HG03103 (cell line): ENCODE measurements around the gene VPS50.
"Not testable (repeated sequence)": the region's sequence is repeated elsewhere in the genome, so short reads cannot be mapped to it uniquely, and the experiment has no call there.

ENCODE experiments used
- ATAC-seq: cut with Tn5 transposase; IDR thresholded peaks from one replicate; pipeline ENCODE4 v1.9.1; 2021; ENCODE audit warnings: low read depth; ENCODE audit not compliant: unreplicated experiment

The VPS50 gene

DNA sequence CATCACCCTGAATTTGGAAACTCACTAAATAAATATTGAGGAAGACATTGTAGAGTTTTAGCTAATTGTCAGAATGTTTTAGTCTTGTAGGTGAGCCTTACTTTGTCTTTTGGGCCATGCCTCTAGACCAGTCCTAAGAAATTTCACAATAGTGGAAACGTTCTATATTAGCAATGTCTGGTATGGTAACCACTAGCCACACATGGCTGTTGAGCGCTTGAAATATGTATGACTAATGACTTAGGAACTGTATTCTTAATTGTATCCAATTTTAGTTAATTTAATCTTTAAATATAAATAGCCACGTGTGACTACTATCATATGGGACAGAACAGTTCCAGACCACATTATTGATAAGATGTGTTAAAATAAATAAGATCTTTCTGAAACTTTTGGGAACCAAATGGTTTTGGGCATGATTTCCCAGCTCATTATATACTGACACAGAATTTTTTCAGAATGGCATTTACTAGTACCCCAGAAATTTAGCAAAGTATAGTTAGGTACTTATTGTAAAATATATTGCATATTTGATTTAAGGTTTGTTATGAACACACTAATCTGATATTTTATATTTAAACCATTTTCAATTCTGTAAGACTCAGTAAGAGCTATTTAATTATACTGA, 95.0 kb downstream of the VPS50 start:
- ATAC-seq, result no peak

DNA sequence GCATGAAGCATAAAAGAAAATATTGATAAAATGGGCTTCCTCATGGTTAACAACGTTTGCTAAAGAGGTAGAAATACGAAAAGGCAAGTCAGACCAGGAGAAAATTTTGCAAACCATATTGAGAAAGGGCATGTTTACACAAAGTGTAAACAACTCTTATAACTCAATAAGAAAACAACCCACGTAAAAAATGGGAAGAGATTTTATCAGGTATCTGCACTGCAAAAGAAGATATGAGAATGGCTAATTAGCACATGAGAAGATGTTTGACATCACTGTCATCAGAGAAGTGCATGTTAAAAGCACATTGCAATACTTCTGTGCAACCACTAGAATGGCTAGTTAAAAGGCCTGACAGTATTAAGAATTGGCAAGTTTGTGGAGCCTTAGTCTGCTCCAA, 99.5 kb downstream of the VPS50 start:
- ATAC-seq, result no peak

DNA sequence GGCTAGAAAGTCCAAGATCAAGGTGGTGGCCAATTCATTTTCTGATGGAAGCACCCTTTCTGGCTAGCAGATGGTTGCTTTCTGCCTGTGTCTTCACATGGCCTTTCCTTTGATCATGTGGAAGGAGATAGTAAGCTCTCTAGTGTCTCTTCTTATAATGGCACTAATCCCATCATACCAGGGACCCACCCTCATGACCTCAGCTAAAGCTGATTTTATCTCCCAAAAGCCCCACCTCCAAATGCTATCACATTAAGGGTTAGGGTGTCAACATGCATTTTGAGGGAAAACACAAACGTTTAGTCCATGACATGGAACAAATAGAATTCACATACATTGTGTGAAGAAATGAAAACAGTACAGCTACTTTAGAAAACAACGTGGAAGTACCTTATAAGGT, 100.0 kb downstream of the VPS50 start:
- no peak for ATAC-seq

DNA sequence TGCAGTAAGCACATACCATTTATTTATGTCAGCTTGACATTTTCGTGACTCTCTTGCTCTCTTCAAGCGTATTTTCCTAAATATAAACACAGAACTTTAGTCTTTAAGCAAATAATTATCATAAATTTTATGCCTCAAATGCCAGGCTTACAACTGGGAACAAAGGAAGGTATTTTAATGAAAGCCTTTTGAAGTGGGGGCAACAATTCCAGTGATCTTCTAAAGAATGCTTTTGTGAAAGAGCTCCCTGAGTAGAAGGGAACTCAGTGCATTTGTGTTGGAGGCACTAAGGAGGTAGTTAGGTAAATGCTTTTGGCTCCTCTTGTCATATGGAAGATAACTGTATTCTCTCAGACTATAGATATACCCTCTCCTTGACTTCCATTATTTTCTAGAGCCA, 104.9 kb downstream of the VPS50 start:
- no peak for ATAC-seq

DNA sequence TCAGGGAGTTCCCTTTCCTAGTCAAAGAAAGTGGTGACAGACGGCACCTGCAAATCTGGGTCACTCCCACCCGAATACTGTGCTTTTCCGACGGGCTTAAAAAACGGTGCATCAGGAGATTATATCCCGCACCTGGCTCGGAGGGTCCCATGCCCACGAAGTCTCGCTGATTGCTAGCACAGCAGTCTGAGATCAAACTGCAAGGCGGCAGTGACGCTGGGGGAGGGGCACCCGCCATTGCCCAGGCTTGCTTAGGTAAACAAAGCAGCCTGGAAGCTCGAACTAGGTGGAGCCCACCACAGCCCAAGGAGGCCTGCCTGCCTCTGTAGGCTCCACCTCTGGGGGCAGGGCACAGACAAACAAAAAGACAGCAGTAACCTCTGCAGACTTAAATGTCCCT, 110.0 kb downstream of the VPS50 start:
- ATAC-seq, result not testable (repeated sequence)

DNA sequence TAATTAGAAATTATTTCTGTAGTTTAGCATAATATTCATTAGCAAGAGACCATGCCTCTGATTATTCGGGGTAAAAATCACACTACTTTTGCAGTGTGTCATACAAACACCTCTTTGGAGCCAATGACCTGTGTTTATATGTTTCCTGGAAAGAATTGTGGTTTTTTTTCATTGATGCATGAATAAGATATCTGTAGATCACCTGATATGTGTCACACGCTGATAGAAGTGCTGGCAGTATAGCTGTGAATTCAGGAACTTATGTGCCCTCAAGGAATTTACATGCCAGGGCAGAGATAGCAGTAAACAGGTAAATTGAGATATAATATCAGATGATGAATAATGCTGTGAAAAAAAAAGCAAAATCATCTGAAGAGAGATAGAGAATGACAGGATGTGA, 118.2 kb downstream of the VPS50 start:
- no peak for ATAC-seq

DNA sequence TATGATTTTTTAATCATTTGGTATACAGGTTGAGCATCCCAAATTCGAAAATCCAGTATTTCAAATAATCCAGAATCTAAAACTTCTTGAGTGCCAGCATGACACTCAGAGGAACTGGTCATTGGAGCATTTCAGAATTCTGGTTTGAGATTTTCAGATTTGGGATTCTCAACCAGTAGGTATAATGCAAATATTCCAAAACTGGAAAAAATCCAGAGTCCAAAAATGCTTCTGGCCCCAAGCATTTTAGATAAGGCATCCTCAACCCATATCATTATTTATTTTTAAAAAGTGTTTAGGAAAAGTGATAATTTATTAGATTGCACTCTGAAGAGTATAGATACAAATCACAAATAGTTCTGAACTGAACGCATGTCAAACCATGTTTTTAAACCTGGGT, 120.7 kb downstream of the VPS50 start:
- ATAC-seq, result no peak

DNA sequence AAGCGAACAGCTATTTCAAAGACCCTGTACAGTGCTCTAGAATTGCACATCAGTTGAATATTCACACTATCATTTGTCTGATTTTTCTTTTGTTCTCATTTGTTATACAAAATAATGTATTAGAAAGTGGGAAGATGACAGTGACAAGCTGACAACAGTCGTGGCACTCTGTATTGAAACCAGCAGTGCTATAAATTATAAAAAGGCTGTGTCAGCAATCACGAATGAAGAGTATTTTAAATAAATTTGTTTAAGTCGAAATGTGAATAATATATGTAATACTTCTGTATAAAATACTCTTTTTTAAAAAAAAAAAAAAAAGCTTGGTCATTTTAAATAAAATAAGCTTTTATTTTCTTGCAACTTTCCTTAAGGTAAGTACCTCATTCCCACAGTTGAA, 122.6 kb downstream of the VPS50 start:
- ATAC-seq, result no peak

DNA sequence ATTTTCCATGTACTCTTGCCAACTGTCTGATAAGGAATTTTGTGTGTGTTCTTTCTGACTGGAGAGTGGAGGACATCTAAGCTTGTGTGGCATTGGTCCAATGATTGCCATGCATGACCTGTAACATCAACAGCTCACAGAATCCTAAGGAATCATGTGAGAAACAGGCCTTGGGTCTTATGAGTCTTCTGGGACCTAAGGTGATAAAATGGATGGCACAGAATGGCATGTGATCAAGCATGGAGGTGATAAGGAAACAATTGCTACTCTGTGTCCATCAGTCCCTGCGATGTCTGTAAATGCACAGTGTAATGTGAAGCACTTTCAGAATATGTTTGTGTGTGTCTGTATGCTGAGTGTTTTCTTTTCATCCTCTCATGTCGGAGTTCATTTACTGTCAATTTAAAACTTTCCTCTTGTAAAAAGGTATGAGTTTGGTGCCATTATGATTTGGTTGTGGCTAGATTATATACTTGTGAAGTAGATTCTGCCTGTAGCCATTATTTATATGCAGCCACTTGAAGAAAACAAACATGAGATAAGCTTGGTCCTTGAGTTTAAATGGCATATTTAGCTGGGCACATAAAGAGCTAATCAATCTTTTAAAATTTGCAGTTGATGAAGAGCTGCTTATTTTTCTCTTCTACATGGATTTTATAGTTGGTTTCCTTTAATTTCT, 127.5 kb downstream of the VPS50 start:
- ATAC-seq, result no peak

DNA sequence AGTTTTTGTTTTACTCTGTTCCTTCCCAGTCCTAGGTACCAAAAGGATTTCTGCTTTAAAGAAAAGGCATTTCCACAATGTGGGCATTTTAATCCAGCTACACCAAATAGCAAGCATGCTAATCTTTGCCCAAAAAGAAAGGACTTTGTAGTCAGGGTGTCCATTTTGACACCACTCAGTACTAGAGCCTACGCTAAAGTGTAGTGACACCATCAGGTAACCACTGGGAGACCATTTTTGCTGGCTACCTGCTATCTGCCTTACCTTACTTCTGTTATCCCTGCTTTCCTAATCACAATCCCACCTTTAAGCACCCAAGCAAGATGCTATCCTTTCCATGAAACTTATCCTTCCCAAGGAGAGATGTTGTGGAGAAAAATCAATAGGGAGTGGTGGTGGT, 129.7 kb downstream of the VPS50 start:
- ATAC-seq, result no peak

DNA sequence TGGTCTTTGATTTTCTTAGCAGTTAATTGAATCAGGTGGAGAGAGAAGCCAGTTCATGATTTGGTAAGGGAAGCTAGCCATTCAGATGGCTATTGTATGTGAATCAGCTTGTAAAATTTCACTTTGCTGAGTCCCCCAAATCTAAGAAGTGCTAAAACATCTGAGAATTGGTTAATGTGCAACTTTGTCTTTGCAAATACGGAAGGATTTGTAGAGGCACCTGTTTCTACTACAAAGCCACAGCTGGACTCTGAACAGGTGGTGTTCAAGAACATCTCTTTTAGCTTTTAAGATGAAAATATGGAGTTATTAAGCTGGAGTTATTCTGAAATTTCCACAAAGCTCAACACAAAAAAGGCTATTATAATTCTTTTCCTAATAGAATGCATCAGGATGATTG, 132.6 kb downstream of the VPS50 start:
- no peak for ATAC-seq

DNA sequence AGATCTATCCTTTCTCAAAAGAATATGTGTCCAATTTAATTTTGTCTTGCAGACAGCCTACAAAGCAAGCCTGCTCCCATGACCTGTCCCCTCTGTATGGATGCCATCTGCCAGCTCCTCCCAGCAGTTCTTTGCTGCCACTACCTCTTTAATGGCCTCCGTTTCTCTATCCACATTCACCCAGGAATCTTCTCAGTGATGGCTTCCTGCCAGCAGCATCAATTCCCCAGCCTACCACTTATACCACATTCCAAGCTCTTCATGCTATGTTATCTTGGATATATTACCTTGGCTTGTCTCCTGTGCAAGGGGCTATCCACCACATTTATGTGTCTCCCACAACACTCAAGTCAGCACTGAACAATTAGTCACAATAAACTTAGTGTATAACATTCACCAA, 133.2 kb downstream of the VPS50 start:
- no peak for ATAC-seq

DNA sequence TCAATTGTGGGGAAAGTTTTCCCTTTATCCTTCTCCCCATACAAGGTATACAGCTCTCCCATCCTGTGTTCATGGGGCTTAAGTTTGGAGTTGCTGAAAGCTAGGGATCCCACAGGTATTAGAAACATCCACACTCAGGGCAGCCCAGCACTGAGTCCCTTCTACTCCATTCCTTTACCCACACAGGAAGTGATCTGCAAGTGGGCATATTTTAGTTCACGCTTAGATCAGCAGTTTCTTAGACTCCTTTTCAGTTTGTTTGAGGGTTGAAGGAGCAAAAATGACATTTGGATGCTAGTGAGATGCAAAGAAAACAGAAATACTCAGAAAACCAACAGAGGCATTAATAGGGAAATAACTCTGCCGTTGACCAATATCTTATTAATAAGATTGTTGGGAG, 134.7 kb downstream of the VPS50 start:
- ATAC-seq, result no peak

DNA sequence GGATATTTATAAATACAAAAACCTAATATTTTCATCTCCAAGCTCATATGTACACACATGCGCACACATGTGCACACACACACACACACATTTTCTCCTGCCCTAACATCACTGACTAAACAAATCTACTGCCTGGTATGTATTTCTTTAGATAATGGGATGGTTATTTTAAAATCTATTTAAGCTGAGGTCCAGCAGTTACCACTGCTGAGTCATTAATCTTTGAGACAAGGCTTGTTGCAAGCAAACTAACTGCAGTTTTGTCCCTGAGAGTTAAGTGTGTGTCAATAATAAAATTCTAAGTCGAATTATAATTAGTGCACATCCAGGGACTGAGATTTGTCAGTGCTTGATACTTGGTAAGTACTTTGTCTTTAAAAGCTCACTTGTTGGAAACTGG, 135.1 kb downstream of the VPS50 start:
- ATAC-seq, result no peak

DNA sequence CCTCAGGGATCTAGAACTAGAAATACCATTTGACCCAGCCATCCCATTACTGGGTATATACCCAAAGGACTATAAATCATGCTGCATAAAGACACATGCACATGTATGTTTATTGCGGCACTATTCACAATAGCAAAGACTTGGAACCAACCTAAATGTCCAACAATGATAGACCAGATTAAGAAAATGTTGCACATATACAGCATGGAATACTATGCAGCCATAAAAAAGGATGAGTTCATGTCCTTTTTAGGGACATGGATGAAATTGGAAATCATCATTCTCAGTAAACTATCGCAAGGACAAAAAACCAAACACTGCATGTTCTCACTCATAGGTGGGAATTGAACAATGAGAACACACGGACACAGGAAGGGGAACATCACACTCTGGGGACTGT, 138.8 kb downstream of the VPS50 start:
- not testable (repeated sequence) for ATAC-seq

DNA sequence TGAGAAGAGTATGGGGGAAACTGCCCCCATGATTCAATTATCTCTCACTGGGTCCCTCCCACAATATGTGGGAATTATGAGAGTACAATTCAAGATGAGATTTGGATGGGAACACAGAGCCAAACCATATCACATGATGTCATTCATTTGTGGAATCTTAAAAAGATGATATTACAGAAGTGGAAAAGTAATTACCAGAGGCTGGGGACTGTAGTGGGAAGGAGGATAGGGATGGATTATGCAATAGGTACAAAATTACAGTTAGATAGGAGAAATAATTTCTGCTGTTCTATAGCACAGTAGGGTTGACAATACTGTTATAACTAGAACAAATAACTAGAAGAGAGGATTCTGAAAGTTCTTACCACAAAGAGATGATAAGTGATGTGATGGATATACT, 141.4 kb downstream of the VPS50 start:
- no peak for ATAC-seq

DNA sequence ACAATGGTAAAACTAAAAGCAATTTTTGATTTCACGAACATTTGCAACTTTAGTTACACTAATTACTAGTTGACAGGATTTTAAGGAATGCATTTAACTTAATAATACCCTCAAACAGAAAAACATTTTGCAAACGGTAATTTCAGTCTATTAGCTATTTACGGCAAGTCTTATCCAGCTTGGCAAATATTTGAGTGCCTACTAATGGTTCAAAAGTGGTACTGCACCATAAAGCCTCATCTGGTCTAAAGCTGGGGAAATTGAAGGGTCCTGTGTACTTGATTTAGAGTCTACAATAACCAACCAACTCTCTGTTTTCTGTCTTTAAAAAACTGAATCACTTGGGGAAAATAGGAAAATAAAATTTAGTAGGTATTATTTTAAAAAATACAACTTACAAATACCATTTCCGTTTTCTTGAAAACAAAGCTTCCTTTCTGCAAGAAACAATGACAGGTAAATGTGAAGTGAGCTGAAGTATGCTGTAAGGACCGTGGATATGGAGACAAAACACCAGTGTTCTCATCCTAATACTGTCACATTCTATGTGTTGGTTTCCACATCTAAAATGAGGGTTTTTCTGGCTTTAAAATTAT, 142.3 kb downstream of the VPS50 start:
- ATAC-seq, result peak; percentile 59

DNA sequence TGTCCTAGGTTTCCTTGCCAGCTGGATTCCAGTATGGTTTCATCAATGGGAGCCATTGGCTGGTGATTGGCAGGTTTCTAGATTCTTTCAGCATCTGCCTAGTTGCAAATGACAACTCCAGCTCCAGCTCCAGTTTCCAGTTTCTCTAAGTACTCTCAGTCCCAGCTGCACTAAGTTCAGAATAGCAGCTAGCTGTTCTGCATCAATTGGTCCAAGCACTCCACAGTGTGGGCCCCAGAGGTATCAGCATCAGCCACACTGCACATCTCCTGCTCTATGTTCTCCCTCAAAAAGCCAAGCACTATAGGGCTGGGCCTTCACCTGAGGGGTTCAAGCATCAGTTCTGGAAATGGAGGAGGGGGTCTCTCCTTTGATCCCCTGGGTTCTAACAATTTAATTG, 143.4 kb downstream of the VPS50 start:
- no peak for ATAC-seq

DNA sequence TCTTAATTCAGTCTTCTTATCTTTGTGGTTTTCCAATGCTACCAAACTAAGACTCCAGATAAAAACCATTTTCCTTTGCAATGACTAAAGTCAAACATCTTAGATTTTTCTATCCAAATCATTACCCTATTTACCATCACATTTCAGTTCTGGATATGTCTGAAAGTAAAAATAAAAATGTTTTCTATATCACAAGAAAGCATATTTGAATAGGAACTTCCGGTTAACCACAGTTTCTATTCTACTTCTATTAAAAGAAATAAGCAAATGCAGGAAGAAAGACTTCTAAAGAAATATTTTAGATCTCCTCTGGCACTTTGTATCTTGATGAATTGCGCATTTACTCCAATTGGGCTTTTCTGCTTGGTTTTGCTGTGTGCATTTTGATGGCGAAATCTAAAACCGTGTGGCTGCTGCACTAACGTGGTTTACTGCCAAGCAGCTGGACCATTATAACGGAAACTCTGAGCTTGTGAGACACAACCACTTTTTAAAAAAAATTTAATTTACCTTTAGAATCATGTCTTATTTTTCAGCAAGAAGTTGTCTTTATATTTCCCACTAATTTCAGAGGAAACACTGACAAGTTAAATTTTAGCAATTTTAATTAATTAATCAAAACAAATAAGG, 146.1 kb downstream of the VPS50 start:
- ATAC-seq, result peak; percentile 41

DNA sequence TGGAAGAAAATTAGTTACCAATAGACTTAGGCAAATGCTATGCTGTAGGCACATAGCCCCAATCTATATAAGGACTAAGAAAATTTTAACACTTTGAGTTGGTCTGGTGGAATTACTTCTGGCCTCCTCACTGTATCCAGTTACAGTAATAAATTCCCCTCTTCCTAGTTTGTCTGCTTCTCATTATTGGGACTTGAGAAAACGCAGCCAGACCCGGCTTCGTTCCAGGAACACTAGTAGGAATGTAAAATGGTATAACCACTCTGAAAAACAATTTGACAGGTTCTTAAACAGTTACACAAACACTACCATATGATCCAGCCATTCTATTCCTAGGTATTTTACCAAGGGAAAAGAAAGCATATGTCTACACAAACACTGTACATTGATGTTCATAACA, 150.2 kb downstream of the VPS50 start:
- no peak for ATAC-seq

DNA sequence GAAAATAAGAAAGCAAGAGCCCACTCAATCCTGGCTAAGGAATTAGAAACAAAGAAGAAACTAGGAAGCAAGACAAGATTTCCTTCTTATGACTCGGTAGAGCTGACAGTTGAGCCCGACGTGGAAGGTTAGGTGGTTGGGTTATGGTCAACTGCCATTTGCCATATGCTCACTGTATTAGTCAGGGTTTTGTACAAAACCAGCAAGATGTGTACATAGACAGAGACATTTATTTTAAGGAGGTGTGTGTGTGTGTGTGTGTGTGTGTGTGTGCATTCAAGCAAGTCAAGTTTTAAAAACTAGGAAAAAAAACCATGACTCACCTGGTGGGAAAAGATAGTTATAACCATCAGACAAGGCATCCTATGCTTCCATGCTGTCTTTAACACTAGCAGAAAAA, 158.5 kb downstream of the VPS50 start:
- ATAC-seq, result no peak

DNA sequence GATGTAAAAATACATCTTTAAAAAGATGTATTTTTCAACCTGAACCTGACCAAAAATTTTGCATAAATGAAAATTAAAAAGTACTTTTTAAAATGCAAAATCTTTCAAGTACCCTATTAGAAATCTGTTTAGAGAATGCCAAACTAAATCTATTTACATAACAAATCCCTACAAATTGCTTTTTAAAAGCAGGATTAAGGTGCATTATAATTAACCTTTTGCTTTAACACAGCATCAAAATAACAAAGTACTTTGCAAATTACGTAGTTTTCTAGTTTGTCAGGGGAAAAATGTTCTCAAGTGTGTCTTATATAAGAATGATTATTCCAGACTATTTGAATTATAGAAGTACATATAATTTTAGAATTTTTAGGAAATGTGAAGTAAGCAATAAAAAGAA, 160.8 kb downstream of the VPS50 start:
- no peak for ATAC-seq
